ENCODE results near the gene CRISPLD2. TPM values are rescaled to one million over a fixed set of nuclear protein-coding genes. Genes with fewer than 3 reads are reported as not detected.
"Not testable (repeated sequence)": the region's sequence is repeated elsewhere in the genome, so short reads cannot be mapped to it uniquely, and the experiment has no call there.

CRISPLD2 gene
- total RNA-seq, 2 donors from 2014 or later = 58.4 to 76.4 TPM

GRCh38 chr16:84868829-84869472, 49.2 kb downstream of the CRISPLD2 start:
- no peaks in the 10 kb centered on the region for H3K4me1 ChIP-seq
- peaks cover 43% of the 10 kb centered on the region for H3K36me3 ChIP-seq
- H3K27ac ChIP-seq = no peak overlapping the region
- H3K9me3 ChIP-seq = no peaks in the 10 kb centered on the region
- TF ChIP-seq, protein P1, sequence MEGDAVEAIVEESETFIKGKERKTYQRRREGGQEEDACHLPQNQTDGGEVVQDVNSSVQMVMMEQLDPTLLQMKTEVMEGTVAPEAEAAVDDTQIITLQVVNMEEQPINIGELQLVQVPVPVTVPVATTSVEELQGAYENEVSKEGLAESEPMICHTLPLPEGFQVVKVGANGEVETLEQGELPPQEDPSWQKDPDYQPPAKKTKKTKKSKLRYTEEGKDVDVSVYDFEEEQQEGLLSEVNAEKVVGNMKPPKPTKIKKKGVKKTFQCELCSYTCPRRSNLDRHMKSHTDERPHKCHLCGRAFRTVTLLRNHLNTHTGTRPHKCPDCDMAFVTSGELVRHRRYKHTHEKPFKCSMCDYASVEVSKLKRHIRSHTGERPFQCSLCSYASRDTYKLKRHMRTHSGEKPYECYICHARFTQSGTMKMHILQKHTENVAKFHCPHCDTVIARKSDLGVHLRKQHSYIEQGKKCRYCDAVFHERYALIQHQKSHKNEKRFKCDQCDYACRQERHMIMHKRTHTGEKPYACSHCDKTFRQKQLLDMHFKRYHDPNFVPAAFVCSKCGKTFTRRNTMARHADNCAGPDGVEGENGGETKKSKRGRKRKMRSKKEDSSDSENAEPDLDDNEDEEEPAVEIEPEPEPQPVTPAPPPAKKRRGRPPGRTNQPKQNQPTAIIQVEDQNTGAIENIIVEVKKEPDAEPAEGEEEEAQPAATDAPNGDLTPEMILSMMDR (IDR thresholded peaks at IDR 0.05) = no peak
- no peak for DNase-seq (ENCODE audit: low spot score)
- H3K27me3 ChIP-seq = no peaks in the 10 kb centered on the region
- H3K4me3 ChIP-seq = no peak overlapping the region

DNA sequence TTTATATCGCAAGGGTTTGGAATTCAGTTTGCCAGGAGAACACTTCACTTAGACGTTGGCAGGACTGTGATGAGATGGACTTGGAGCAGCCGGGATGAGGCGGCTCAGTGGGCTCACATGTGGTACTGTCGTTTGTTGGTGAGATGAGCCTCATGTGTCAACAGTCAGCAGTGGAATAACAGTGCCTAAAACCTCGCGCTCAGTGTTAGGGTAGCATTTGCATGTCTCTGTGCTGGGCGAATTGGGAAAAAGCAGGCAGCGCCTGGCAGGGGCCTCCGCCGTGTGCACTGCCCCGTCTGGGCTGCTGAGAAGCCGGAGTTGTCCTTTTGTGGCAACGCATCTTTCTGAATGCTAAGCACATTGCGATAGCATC, 49.7 kb downstream of the CRISPLD2 start:
- H3K27me3 ChIP-seq = no peaks in the 10 kb centered on the region
- H3K4me3 ChIP-seq = no peak overlapping the region
- H3K36me3 ChIP-seq = peaks cover 45% of the 10 kb centered on the region
- DNase-seq (ENCODE audit: low spot score) = no peak
- no peaks in the 10 kb centered on the region for H3K4me1 ChIP-seq
- no peak overlapping the region for H3K27ac ChIP-seq
- TF ChIP-seq, protein P1 (IDR thresholded peaks at IDR 0.05) = no peak
- H3K9me3 ChIP-seq = no peaks in the 10 kb centered on the region

DNA sequence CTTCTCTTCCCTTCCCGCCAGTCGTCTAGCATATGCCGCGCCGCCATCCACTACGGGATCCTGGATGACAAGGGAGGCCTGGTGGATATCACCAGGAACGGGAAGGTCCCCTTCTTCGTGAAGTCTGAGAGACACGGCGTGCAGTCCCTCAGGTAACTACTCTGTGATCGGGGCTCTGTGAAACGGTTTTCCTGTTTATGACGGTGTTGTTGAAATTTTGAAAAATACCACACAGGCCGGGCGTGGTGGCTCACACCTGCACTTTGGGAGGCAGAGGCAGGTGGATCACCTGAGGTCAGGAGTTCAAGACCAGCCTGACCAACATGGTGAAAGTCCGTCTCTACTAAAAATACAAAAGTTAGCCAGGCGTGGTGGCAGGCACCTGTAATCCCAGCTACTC, 53.2 kb downstream of the CRISPLD2 start:
- not testable (repeated sequence) for H3K27ac ChIP-seq; H3K9me3 ChIP-seq; H3K27me3 ChIP-seq; DNase-seq (ENCODE audit: low spot score); H3K4me1 ChIP-seq; H3K4me3 ChIP-seq
- peaks cover 43% of the 10 kb centered on the region for H3K36me3 ChIP-seq

GRCh38 chr16:84874004-84874435, 54.2 kb downstream of the CRISPLD2 start:
- no peaks in the 10 kb centered on the region for H3K4me1 ChIP-seq
- no peak for DNase-seq (ENCODE audit: low spot score)

GRCh38 chr16:84874553-84874952, 54.8 kb downstream of the CRISPLD2 start:
- no peaks in the 10 kb centered on the region for H3K27me3 ChIP-seq
- no peak overlapping the region for H3K27ac ChIP-seq
- TF ChIP-seq, protein P1 (IDR thresholded peaks at IDR 0.05) = no peak
- H3K4me3 ChIP-seq = no peak overlapping the region
- H3K4me1 ChIP-seq = no peaks in the 10 kb centered on the region
- H3K9me3 ChIP-seq = no peaks in the 10 kb centered on the region
- peaks cover 31% of the 10 kb centered on the region for H3K36me3 ChIP-seq
- DNase-seq (ENCODE audit: low spot score) = no peak

More at GRCh38 chr16:84874004-84874435, 54.2 kb downstream of the CRISPLD2 start:
- H3K9me3 ChIP-seq = no peaks in the 10 kb centered on the region
- TF ChIP-seq, protein P1 (IDR thresholded peaks at IDR 0.05) = no peak
- no peak overlapping the region for H3K27ac ChIP-seq
- no peak overlapping the region for H3K4me3 ChIP-seq
- no peaks in the 10 kb centered on the region for H3K27me3 ChIP-seq
- peaks cover 36% of the 10 kb centered on the region for H3K36me3 ChIP-seq

- Histone ChIP-seq H3K27me3 (no peaks in the 10 kb centered on the region), H3K9me3 (no peaks in the 10 kb centered on the region), H3K4me3 (no peak overlapping the region), H3K4me1 (no peaks in the 10 kb centered on the region), H3K36me3 (peaks cover 28% of the 10 kb centered on the region), H3K27ac (no peak overlapping the region)
- no peak for DNase-seq (ENCODE audit: low spot score)
- TF ChIP-seq, protein P1 (IDR thresholded peaks at IDR 0.05) = no peak
Measured at GRCh38 chr16:84874983-84875382, 55.2 kb downstream of the CRISPLD2 start.
